Dedifferentiated amniotic fluid mesenchymal stem cell (primary cell): Measurements from ENCODE around the gene VWC2L.

ENCODE experiments used
- DNase-seq: peaks from one replicate; pipeline ENCODE4 v3.0.0-alpha.2; 2016; ENCODE audit errors: extremely low spot score

Gene VWC2L

GRCh38 chr2:214469728-214470127 is 58.9 kb downstream of the VWC2L start:
- DNase-seq = no peak

GRCh38 chr2:214471382-214471781 is 60.5 kb downstream of the VWC2L start:
- DNase-seq = no peak

- DNase-seq = no peak
Measured at GRCh38 chr2:214471990-214472389, 61.1 kb downstream of the VWC2L start.

GRCh38 chr2:214477305-214477704 is 66.5 kb downstream of the VWC2L start:
- no peak for DNase-seq

- peak; percentile 84 for DNase-seq
Measured at GRCh38 chr2:214481204-214481603, 70.3 kb downstream of the VWC2L start.

- no peak for DNase-seq
Measured at GRCh38 chr2:214482728-214483127, 71.9 kb downstream of the VWC2L start.

- DNase-seq = no peak
Measured at GRCh38 chr2:214484239-214484638, 73.4 kb downstream of the VWC2L start.

- DNase-seq = no peak
Measured at GRCh38 chr2:214484701-214485100, 73.8 kb downstream of the VWC2L start.

- no peak for DNase-seq
Measured at GRCh38 chr2:214489181-214489580, 78.3 kb downstream of the VWC2L start.

GRCh38 chr2:214489702-214490101 is 78.8 kb downstream of the VWC2L start:
- no peak for DNase-seq

- DNase-seq = no peak
Measured at GRCh38 chr2:214492152-214492551, 81.3 kb downstream of the VWC2L start.

GRCh38 chr2:214492608-214493007 is 81.8 kb downstream of the VWC2L start:
- no peak for DNase-seq

GRCh38 chr2:214497489-214497888 is 86.6 kb downstream of the VWC2L start:
- DNase-seq = no peak

- DNase-seq = no peak
Measured at GRCh38 chr2:214503568-214503967, 92.7 kb downstream of the VWC2L start.

- DNase-seq = peak; percentile 38
Measured at GRCh38 chr2:214504599-214505376, 93.9 kb downstream of the VWC2L start.

- DNase-seq = no peak
Measured at GRCh38 chr2:214507032-214507431, 96.2 kb downstream of the VWC2L start.

- no peak for DNase-seq
Measured at GRCh38 chr2:214514704-214515103, 103.8 kb downstream of the VWC2L start.

GRCh38 chr2:214515111-214515510 is 104.3 kb downstream of the VWC2L start:
- no peak for DNase-seq

GRCh38 chr2:214519258-214519818 is 108.5 kb downstream of the VWC2L start:
- no peak for DNase-seq

GRCh38 chr2:214529021-214529420 is 118.2 kb downstream of the VWC2L start:
- DNase-seq = no peak

- DNase-seq = no peak
Measured at GRCh38 chr2:214529514-214529913, 118.7 kb downstream of the VWC2L start.

GRCh38 chr2:214533541-214533940 is 122.7 kb downstream of the VWC2L start:
- peak; percentile 35 for DNase-seq

- no peak for DNase-seq
Measured at GRCh38 chr2:214536625-214537024, 125.8 kb downstream of the VWC2L start.

- DNase-seq = no peak
Measured at GRCh38 chr2:214537929-214538328, 127.1 kb downstream of the VWC2L start.
